Keratinocyte (primary cell): Measurements from ENCODE around the gene ENTPD8. TPM values are rescaled to one million over a fixed set of nuclear protein-coding genes. Genes with fewer than 3 reads are reported as not detected.

Experiments
- DNase-seq: peaks from one replicate; pipeline ENCODE4 v3.0.0-alpha.2; 2011; ENCODE audit warnings: low read depth, missing footprints, low spot score
- FAIRE-seq: peaks from 2 replicates; lab custom pipeline; 2011; peaks lifted over from hg19 to GRCh38; lab: Jason Lieb, UNC
- H2AFZ ChIP-seq: 2 replicates; pipeline ENCODE4 v1.6.0; 2012; ENCODE audit warnings: low read length, control low read depth, inconsistent platforms; ENCODE audit not compliant: control insufficient read depth
- H3K27ac ChIP-seq: 2 replicates; pipeline ENCODE4 v1.5.1; 2011; ENCODE audit warnings: low read length; ENCODE audit not compliant: control insufficient read depth, insufficient read depth
- H3K27me3 ChIP-seq: 3 replicates; pipeline ENCODE4 v1.6.0; 2011; ENCODE audit warnings: low read length; ENCODE audit not compliant: control insufficient read depth, insufficient read depth; ENCODE audit errors: extremely low read depth
- H3K36me3 ChIP-seq, 2 experiments: 2 replicates in 1 of 2; 3 replicates in 1 of 2; pipeline ENCODE4 v1.5.1; 2011; ENCODE audit warnings: low read length in 2 of 2, mild to moderate bottlenecking in 1 of 2; ENCODE audit not compliant: control insufficient read depth in 2 of 2, insufficient read depth in 2 of 2; ENCODE audit errors: extremely low read depth in 1 of 2
- H3K4me1 ChIP-seq: 3 replicates; pipeline ENCODE4 v1.5.1; 2011; ENCODE audit warnings: low read length; ENCODE audit not compliant: control insufficient read depth, insufficient read depth; ENCODE audit errors: extremely low read depth
- H3K4me2 ChIP-seq: 3 replicates; pipeline ENCODE4 v1.6.0; 2011; ENCODE audit warnings: low read depth, low read length; ENCODE audit not compliant: control insufficient read depth, insufficient read depth; ENCODE audit errors: extremely low read depth
- H3K4me3 ChIP-seq, 3 experiments: fragments of 200-600 bp in 1 of 3; sonication (generic) in 1 of 3; 2 replicates in 2 of 3; 3 replicates in 1 of 3; pipeline ENCODE4 v1.5.1; 2011 to 2016; ENCODE audit warnings: low read length in 3 of 3, mild to moderate bottlenecking in 3 of 3, control low read depth in 2 of 3, inconsistent platforms in 1 of 3, low read depth in 1 of 3, mixed read lengths in 1 of 3, mixed run types in 1 of 3, moderate library complexity in 1 of 3; ENCODE audit not compliant: control insufficient read depth in 2 of 3, insufficient read depth in 2 of 3; ENCODE audit errors: extremely low read depth in 1 of 3
- H3K79me2 ChIP-seq: 2 replicates; pipeline ENCODE4 v1.6.0; 2012; ENCODE audit warnings: low read length; ENCODE audit not compliant: control insufficient read depth, insufficient read depth
- H3K9ac ChIP-seq: 3 replicates; pipeline ENCODE4 v1.6.0; 2011; ENCODE audit warnings: low read length; ENCODE audit not compliant: control insufficient read depth, insufficient read depth; ENCODE audit errors: extremely low read depth
- H3K9me1 ChIP-seq: 3 replicates; pipeline ENCODE4 v1.6.0; 2011; ENCODE audit warnings: low read length; ENCODE audit not compliant: control insufficient read depth, insufficient read depth; ENCODE audit errors: extremely low read depth
- H3K9me3 ChIP-seq: 2 replicates; pipeline ENCODE4 v1.5.1; 2012; ENCODE audit warnings: low read depth, low read length; ENCODE audit not compliant: control insufficient read depth
- H4K20me1 ChIP-seq: 3 replicates; pipeline ENCODE4 v1.6.0; 2011; ENCODE audit warnings: low read length; ENCODE audit not compliant: control insufficient read depth, insufficient read depth; ENCODE audit errors: extremely low read depth
- CTCF ChIP-seq, 3 experiments: IDR thresholded peaks in 1 of 3; conservative IDR thresholded peaks in 1 of 3; optimal IDR thresholded peaks in 1 of 3; 2 replicates in 2 of 3; 3 replicates in 1 of 3; pipeline versions ENCODE3 to v1.5.1; 2011; ENCODE audit warnings: low read length in 3 of 3, mild to moderate bottlenecking in 3 of 3, moderate library complexity in 2 of 3, control low read depth in 1 of 3, inconsistent platforms in 1 of 3; ENCODE audit not compliant: insufficient read depth in 2 of 3; ENCODE audit errors: extremely low read depth in 1 of 3
- EZH2 ChIP-seq: IDR thresholded peaks from one replicate; pipeline ENCODE4 v1.6.1; 2012; ENCODE audit warnings: inconsistent platforms, mild to moderate bottlenecking, low read length, moderate library complexity
- dilution Hi-C: fragments of 300-500 bp; cut with MboI; formaldehyde crosslinking; loops from one replicate; pipeline ENCODE4 v1.7.0; 2020; ENCODE audit warnings: low sequenced_read_pairs; ENCODE audit not compliant: extremely low pct_ligation_motif_present
- polyA plus RNA-seq, 5 experiments: library from polyadenylated mRNA; depleted of rRNA in 3 of 5; stranded (reverse) in 3 of 5; stranded (forward) in 1 of 5; unstranded in 1 of 5; fragments of >200 nt; gene quantifications; 1 replicate in 1 of 5; 2 replicates in 3 of 5; 3 replicates in 1 of 5; pipeline versions ENCODE4 v1.2.1 to v1.2.3, GENCODE V29; 2011 to 2012; ENCODE audit warnings: missing spikeins in 2 of 5, low read depth in 1 of 5, low replicate concordance in 1 of 5

ENTPD8 gene
- polyA plus RNA-seq, 1 donor (not counting 4 experiments of a cell fraction or from before 2014, with no cell fraction given) = not detected

DNA sequence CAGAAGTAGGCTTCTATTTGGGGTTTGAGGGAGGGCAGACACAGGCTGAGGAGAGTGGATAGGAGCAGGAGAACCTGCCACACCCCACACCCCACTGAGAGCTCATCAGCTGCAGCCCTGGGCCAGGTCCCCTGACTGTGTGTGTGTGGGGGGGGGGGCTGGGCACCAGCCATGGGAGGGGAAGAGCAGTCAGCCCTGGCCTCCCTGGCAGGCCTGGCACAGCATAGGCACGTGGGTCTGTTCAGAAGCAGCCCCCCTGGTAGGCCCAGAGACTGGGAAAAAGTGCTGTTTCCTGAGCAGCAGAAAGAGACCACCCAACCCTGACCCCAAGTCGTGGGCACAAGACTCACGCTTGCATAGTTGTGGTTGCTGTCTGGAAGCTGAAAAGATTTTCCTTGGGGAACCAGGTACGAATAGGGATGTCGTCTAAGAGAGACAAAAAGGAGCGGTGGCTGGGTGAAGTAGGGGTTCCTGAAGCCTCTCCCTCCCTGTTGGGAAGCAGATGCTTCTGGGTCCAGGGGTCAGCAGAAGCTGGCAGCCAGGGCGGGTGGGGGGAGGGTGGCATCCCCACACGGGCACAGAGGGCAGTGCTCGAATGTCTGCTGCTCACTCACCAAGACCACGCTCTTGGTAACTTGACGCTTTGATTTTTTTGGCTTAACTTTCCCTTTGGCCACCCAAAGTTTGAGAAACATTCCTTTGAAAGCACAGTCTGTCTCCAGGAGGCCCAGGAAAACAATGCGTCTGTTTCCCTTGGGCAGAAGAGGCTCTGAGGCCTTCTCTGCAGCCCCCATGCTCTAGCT is 15.1 kb upstream of the ENTPD8 start:
- H4K20me1 ChIP-seq = no peaks in the 10 kb centered on the region
- dilution Hi-C loops = no loop called here
- peaks cover 7% of the 10 kb centered on the region for H3K79me2 ChIP-seq
- DNase-seq (no peak), FAIRE-seq (no peak)
- no peaks in the 10 kb centered on the region for H3K9me3 ChIP-seq
- TF ChIP-seq EZH2 (no peak), CTCF (optimal IDR thresholded peaks at IDR 0.05 in 1 of 3, IDR thresholded peaks at IDR 0.05 in 1 of 3, conservative IDR thresholded peaks at IDR 0.05 in 1 of 3; ENCODE audit: extremely low read depth in 1 of 3, insufficient read depth in 2 of 3, low read length in 3 of 3) (no peak)
- peaks cover 18% of the 10 kb centered on the region for H3K4me1 ChIP-seq
- no peak overlapping the region for H3K4me2 ChIP-seq
- no peak overlapping the region for H3K4me3 ChIP-seq
- no peak overlapping the region for H3K27ac ChIP-seq
- no peak overlapping the region for H2AFZ ChIP-seq
- H3K9me1 ChIP-seq = no peaks in the 10 kb centered on the region
- no peak overlapping the region for H3K9ac ChIP-seq
- H3K36me3 ChIP-seq = peaks cover 0 to 11% of the 10 kb centered on the region in 2 experiments
- no peaks in the 10 kb centered on the region for H3K27me3 ChIP-seq

GRCh38 chr9:137455359-137455991 is 14.3 kb upstream of the ENTPD8 start:
- Histone ChIP-seq H3K36me3 (peaks cover 0 to 11% of the 10 kb centered on the region in 2 experiments), H3K4me2 (no peak overlapping the region), H2AFZ (no peak overlapping the region), H3K4me1 (peaks cover 18% of the 10 kb centered on the region), H3K4me3 (no peak overlapping the region), H3K9me1 (no peaks in the 10 kb centered on the region), H3K27me3 (no peaks in the 10 kb centered on the region), H3K9me3 (no peaks in the 10 kb centered on the region), H3K9ac (no peak overlapping the region), H4K20me1 (no peaks in the 10 kb centered on the region), H3K79me2 (peaks cover 7% of the 10 kb centered on the region), H3K27ac (no peak overlapping the region)
- no peak for FAIRE-seq
- DNase-seq = no peak
- dilution Hi-C loops = no loop called here
- TF ChIP-seq CTCF (optimal IDR thresholded peaks at IDR 0.05 in 1 of 3, IDR thresholded peaks at IDR 0.05 in 1 of 3, conservative IDR thresholded peaks at IDR 0.05 in 1 of 3; ENCODE audit: extremely low read depth in 1 of 3, insufficient read depth in 2 of 3, low read length in 3 of 3) = no peak
- no peak for TF ChIP-seq EZH2
